Measurements from ENCODE around the gene SLC22A23.
A peak's percentile ranks its signal among the peaks of the same experiment; 100 is the strongest.

The SLC22A23 gene

DNA sequence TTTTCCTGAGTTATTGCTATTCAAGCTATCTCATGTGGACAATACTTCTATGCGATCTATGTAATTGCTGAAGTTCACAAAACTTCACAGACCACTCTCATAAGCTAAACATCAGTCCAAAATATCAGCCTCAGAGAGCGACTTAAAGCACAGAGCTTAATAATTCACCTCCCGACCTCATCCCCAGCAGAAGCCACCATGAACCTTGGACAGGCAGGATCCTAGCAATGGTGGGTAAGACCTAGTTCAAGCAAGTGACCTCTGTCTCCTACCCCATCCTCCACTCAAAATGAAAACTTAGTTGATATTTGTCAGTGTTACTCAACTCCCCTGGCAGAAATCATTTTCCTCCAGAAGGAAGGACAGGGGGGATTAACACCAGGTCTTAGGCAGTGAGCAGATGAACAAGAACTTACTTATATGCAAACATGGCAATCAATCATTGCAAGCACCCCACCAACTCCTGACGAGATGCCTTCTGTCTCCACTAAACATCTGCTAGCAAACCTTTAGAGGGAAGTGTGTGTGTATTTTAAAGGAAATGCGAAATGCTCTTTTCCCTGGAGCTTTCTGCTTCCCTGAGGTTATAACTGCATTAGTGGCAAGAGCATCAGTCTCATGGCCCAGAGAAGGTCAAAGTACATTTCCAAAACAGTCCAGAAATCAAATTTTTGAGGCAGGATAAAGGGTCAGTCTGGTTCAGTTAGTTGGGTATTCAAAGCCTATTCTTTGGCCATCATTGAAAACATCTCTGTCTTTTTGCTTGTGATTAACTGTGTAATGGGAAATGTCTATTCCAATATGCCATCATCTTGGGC, 90.0 kb downstream of the SLC22A23 start:
- DNase-seq, result no peak

DNA sequence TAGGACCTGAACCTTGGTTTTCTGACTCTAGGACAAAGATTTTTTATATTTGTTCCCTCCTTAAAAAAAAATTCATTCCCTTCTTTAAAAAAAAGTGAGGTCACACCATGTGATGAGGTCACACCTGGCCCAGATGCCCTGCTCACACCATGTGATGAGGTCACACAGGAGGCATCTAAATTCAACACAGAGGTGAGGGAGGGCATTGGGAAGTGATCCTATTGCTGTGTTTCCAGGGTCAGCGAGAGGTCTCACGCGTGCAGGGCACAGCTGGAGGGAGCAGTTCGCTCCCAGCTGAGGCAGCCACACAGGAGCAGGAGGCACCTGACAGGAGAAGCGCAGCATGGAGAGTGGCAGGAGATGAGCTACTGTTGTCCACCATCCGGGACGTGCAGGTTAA, 92.5 kb downstream of the SLC22A23 start:
- no peak for DNase-seq

DNA sequence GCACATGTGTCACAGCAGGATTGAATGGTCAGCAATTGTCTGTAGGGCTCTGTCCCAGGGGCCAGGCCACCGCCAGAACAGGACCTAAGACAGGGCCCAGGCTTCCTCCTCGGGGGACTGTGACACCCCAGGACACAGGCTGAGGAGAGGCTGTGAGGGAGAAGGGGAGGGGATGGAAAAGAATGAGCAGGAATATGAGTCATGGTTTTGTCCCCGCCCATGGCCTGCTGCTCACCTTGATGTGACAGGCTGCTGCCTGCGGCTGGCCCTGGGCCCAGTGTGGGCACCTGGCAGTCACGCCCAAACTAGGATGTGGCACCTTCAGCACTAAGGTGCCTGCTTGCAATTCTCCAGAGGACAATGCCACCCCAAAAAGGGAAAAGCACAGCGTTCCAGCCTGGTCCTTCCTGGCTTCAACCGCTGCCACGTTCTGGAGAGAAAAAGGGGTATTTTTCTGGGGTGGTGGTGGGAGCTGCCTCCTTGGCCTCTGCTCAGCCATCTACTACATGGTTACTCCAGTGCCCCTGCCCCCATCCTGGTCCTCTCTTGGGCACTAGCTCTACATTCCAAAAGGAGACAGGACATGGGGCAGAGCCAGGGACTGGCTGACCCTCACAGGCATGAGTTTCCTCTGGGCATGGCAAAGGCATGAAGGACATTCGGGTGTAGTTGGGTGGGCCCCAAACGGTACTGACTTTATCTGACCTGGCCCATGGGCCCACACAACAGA, 93.4 kb downstream of the SLC22A23 start:
- no peak for DNase-seq

DNA sequence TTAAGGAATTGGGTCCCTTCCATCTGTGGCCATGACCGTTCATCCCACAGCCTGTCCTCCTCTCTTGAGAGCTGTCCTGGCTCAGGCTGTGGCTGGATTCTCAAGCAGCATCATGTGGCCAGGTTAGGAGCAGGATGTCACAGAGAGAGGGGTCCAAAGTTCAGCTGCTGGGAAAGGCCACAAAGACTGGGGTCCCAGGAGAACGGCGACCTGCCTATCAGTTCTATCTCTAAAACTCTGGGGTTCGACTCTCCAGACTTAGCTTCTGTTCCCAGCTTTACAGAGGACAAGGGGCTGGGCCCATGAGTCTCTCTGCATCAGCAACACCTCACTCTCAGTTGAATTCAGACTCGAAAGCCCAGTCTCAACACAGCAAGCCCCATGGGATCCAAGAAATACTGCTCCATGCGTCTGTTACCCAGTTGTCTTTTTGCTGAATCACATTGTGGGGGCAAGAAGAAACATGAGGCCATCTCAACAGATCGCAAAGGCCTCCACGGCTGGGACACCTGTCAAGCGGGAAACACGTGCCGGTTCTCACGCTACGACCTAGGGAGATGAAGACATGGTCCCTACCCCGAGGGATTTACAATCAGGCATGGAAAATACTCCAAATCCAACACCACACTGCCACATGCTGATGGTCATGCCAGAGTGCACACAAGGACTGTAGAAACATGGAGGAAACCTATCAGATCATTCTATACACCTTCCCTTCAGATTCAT, 95.4 kb downstream of the SLC22A23 start:
- DNase-seq, result no peak

DNA sequence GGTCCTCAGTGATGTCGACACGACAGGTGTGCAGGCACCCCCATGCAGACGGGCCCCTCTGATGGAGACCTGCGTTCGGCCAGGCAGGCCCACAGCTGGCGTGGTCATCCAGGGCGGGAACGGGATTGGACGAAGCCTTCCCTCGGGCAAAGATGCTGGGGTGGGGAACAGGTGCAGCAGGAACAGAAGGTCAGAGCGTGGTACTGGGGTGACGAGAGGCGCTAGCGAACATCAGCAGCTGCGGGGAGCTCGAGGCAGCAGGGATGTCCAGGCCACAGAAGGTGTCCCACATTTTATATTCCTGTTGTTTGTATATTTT, 96.2 kb downstream of the SLC22A23 start:
- DNase-seq, result no peak

DNA sequence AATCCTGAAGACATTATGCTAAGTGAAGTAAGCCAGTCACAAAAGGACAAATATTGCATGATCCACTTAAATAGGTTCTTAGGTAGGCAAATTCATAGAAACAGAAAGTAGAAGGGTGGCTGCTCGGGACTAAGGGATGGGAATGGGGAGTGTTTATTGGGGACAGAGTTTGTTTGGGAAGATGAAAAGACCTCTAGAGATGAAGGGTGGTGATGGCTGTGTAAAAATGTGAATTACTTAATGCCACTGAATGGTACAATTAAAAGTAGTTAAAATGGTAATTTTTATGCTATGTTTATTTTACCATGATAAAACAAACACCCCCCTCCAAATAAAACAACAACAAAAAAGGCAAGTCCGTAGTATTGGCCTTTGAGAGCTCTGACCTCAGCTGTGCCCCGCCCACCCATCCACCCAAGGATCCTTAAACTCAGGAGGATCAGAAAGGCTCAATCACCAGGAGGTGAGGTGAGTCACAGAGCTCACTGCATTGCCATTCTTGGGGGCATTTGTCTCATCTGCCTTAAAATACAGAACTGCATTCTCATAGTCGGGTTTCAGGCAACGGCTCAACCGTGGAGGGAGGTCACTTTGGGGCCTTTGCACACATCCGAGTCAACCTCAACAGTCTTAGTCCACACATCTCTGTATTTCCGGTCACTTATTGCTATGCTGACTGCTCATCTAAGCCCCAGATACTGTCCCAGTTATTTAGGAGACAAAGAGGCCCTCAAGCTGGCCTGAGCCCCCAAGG, 96.7 kb downstream of the SLC22A23 start:
- no peak for DNase-seq

DNA sequence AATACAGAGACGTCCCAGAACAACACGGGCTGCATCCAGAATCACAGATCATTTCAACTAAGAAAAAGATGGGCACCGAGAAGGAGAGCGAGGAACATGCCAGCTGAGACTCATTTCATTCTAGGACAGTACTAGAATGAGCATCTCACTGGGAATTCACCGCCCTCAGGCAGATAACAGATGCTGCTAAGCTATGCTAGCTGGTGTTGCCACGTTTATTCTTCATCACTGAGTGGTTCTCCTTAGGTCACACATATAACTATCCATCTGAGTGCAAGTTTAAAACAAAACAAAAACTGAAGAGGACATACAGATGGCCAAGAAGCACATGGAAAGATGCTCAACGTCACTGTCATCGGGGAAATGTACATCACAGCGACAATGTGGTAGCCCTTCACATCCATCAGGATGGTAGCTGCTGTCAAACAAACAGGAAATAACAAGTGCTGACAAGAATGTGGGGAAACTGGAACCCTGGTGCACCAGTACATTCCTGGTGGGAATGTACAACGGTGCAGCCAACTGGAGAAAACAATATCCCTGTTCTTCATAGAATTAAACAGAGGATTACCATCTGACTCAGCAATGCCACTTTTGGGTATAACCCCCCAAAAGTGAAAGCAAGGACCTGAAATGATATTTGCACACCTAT, 97.6 kb downstream of the SLC22A23 start:
- DNase-seq, result no peak

DNA sequence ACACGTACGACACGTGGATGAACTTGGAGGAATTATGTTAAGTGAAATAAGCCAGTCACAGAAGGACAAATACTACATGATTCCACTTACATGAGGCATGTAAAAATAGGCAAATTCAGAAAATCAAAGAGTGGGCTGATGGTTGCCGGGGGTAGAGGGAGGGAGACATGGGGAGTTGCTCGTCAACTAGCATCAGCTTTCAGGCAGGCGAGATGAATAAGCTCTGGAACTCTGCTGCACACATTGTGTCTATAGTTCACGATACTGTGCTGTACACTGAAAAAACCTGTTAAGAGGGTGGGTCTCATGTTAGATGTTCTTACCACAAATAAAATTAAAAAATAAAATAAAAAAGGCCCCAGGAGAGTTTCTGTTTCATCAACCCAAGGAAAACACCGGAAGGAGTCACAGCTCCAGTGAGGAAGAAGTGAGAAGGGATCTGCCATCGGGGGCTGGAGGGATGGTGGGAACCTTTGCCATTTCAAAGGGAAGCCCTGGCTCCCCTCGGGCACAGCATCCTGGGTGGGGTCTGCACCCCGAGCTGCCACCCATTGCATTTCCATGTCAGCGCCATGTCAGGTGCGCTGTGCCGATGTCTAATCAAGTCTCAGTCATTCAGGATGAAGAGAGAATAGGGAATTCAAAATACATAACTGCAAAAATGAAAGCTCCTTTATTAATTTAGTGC, 98.3 kb downstream of the SLC22A23 start:
- DNase-seq, result no peak

DNA sequence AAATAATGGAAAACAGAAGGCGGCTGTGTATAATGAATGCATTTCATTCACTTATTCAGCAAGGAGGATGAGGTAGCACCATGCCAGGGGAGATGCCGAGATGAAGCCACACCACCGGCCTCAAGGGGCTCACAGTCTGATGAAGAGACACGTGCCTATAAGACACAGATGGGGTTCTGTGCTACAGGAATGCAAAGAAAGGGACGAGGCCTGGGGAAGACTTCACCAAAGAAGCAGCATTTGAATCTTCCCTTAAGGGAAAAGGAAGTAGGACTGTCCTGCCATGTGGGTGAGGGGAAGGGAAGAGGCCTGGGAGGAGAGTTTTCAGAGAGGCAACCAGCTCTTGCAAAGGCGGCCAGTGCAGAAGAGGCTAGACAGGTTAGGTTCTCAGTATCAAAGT, 99.2 kb downstream of the SLC22A23 start:
- DNase-seq, result no peak

DNA sequence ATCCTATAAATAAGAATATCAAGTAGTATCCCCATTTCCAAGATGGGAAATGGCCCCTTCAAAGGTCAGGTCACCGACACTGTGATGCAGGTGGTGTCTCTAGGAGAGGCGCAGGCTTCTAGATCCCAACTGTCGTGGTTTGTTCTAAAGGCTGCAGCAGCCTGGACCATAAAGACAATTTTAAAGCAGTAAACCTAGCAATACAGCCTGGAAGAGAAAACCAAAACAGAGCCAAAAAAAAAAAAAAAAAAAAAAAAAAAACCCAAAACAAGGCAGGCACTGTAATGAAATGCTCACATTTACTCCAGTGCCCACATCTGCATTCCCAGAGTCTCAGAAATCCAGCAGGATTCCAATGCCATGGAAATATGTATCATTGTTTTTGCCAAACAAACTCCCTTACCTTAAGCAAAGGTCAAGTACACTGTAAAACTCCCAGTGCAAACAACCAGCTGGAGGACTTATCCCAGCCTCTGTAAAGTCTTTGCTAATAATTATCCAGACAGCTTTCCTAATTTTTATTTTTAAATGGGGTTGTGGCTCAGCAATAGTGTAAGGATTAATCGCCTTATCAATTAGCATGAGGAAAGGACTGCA, 99.9 kb downstream of the SLC22A23 start:
- no peak for DNase-seq

DNA sequence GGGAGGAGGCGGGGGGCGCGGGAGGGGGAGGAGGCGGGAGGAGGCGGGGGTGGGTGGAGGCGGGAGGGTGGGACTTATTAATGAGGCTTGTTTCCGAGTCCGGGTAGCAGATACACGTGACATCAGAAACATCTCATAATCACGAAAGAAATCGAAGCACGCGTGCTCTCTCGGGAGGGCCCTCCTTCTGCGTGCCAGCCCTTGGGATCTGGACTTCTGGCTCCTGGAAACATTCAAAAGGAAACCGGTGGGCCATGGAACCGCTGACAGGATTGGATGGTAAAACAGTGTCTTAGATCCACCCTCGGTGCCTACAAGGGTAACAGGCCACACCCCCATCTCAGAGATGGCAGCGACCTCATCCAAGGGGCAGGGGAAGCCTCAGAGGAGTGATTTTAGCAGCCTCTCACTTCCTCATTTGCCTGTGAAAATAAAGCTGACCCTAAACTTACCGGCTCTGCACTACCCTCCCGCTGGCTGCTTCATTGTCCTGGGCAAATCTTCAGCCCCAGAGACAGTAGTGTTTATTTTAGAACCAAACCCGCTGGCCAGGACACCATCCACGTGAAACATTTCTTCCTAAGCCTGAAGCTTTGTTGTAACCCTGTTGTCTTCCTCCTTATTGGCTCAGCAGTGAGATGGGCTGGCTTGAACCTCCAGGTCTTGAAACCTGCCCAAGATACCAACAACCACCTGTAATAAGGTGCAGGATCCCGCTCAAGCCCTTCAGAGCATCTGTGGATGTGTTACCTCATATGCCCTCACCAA, 100.6 kb downstream of the SLC22A23 start:
- peak; percentile 96 for DNase-seq

DNA sequence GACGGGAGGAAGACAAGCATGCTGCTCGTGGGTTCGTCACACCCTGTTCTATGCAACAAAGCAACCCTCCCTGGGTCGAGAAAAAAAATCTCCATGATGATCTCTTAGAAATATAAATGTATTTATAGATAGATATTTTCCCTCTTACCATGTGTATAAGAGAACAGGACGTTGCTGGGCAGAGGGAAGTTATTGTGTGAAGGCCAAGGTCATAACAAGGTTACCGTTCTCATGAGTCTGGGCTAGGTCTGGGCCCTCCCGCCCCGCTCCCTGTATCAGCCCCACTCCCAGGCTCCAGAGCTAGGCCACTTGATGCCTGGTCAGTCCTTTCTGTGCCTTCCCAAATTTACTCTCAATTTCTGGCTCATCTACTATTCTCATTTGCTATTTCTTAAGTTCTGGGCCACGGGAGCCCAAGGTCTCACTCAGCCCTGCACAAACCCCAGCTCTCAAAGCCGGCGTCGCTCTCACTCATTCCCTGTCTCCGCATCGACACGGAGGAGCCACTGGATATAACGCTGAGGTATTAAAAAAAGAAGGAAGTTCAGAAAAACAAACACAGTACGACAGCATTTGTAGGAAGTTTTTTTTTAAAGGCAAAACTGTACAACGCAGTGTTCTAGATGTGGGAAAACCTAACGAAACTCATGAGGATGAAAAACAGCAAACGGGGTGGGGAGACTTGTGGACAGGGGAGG, 101.3 kb downstream of the SLC22A23 start:
- peak; percentile 92 for DNase-seq

DNA sequence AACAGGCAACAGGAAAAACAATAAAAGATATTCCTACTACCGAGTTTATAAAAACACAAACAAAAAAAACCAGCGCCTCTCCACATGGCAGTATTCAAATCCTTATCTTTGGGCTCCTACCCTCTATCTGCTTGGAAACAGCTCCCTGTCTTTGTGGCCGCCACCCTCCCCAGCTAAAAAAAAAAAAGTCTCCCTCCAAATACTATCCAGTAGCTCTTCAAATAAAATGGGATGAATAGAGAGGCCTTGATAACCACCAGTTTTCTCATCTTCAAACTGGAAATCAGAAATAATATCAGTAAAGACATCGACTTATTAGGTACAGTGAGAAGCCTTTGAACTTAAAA, 101.9 kb downstream of the SLC22A23 start:
- DNase-seq, result peak; percentile 86

DNA sequence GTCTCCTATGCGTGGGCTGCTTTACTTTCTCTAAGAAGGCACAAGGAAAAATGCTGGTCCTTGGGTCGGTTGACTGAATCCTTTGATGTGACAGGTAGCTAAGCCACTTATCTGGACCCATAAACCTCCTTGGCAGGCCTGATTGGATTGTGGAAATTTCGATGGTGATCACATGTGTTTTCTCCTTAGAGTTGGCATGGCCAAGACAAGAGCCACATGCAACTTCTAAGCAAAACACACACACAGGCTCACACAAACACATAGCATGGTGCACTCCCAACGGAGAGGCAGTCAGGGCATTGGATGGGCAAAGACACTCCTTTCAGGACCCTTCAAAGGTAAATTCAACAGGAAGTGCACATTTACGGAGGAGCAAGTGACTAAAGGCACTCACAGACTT, 102.9 kb downstream of the SLC22A23 start:
- no peak for DNase-seq

DNA sequence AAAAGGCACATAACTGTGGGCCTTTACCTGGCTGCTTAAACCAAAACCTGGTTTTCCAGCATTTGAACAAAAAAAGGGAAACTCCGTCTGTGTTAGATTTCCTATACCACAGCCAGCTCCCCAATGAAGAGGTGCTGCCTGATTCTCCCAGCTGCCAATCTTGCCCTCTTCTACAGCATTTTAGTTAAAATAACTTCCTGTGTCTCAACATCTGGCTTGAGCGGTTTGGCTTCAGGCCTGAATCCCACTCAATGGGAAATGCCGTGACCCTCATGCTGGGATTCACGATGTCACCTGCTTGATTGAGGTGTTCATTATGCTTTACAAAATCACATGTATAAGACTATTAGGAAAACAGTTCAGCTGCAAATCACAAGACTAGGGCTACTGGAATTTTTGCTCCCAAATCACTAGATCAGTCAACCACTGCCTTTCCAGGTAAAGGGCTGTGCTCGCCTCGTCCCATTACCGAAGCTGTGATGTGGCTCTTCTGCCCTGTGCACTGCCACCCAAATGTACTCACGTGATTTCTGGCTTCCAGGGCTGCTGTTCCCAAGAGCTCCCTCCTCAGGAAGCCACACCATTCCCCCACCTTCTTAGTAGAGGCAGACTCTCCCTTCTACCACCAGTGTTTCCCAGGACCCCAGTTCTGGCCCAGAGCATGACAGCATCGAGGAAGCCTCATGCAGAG, 103.5 kb downstream of the SLC22A23 start:
- DNase-seq, result no peak

DNA sequence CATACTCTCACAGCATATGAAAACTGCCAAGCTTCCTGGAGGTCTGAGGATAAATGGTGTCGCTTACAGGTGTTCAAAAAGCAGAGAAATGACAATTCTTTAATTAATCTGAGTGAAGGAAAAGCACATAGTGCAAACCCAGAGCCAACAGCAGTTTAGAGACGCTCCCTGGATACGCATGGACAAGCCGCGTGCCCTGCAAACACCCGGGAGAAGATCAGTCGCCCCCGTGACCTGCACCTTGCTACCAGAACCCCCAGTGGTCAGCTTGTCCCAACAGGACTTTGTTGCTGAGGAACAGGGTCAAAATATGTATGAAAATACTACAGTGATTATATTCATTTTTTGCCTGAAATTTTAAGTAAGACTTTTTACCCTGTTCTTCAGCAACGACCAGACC, 104.2 kb downstream of the SLC22A23 start:
- DNase-seq, result no peak

DNA sequence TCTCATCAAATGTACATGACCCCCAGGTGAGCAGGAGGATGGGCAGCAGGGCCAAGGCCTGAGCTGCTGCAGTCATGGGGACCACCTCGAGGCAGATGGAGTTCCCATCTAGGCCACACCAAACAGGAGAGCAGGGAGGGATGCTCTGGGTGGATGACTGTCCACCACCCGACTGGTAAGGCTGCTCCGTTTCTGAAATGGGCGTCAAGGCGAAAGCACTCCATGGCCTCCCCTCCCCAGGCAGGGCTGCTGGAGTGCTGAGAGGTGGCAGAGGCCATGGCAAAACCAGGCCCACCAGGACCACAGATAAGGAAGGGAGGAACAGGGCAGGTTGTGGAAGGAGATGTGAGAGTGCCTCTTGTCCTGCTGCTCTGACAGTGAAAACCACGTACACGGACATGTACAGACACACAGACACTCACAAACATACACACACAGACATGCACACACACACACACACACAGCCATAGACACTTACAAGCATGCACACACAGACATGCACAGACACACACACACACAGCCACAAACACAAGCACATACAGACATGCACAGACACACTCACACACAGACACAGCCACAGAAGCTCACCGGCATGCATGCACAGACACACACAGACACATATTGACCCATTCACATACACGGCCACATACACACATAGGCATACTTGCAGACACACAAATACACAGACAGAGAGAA, 104.9 kb downstream of the SLC22A23 start:
- DNase-seq, result no peak

DNA sequence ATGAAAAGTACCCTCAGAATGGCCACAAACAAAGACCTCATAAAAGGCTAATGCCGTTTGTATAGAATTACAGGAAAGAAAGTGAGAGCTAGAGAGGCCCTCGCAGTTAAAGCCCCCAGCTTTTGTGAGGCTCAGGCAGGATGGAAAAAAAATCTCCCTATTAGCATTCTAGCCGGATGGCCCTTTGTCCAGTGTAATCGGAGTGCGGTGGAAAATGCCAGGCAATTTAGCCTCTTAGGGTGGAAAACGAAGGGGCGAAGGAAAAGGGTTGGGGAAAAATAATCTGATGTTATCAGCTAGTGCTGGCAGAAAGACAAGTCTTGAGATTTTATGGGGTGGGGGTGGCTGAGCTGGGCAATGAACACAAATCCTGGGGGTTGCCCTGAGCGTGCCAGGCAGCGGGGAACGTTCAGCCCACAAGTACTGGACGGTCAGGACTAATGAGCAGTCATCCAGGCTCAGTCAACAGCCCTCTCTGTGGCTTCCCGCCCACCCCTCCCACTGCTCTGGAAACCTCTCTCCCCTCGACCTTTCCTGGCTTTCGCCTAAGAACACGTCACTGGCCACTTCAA, 105.7 kb downstream of the SLC22A23 start:
- no peak for DNase-seq

All from OCI-M1 (cell line).